ENCODE measurements around the gene VGLL3.

The VGLL3 gene

DNA sequence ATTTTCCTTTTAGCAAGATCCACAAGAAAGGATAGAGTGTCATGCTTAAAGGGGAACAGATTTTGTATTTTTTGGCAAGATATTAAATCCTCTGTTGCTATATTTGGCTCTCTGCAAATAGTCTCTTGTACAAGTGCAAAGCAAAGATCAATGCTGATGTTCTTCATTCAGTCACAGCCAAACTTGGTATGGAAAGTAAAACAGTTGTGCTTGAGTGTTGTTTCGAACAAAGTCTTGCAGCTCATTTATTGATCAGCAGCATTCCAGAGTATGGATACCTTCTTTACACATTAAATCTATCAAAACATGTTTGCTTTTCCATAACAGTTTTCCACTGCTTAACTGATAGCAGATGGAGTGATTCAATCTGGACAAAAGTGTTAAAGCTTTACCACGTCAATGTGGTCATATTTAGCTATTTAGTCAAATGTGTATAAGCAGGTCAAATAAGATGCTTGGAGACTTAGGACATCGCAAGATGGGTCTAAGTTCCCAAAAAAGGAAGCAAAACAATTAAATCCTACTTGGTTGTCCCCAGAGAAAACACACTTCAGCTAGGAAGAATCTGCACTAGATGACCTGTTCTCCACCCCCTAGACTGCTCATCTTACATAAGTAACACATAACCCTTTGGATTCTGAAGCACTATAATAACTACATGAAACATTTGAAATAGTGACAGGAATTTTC is 52.4 kb downstream of the VGLL3 start:
- ATAC-seq: no peak
- TF ChIP-seq, protein P1, sequence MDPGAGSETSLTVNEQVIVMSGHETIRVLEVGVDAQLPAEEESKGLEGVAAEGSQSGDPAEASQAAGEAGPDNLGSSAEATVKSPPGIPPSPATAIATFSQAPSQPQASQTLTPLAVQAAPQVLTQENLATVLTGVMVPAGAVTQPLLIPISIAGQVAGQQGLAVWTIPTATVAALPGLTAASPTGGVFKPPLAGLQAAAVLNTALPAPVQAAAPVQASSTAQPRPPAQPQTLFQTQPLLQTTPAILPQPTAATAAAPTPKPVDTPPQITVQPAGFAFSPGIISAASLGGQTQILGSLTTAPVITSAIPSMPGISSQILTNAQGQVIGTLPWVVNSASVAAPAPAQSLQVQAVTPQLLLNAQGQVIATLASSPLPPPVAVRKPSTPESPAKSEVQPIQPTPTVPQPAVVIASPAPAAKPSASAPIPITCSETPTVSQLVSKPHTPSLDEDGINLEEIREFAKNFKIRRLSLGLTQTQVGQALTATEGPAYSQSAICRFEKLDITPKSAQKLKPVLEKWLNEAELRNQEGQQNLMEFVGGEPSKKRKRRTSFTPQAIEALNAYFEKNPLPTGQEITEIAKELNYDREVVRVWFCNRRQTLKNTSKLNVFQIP (CRISPR knock-in tag; IDR thresholded peaks at IDR 0.05; ENCODE audit: borderline replicate concordance, low read depth): no peak
- TF ChIP-seq OSR1 (CRISPR knock-in tag; IDR thresholded peaks at IDR 0.05) (no peak), TCF4 (CRISPR knock-in tag; IDR thresholded peaks at IDR 0.05; ENCODE audit: borderline replicate concordance) (no peak), ESRRG (CRISPR knock-in tag; IDR thresholded peaks at IDR 0.05) (no peak), TOX (CRISPR knock-in tag; IDR thresholded peaks at IDR 0.05; ENCODE audit: borderline replicate concordance) (no peak), ISL1 (CRISPR knock-in tag; IDR thresholded peaks at IDR 0.05) (no peak)

GRCh38 chr3:86937306-86937791 is 53.6 kb downstream of the VGLL3 start:
- TF ChIP-seq ZC3H10 (CRISPR knock-in tag; IDR thresholded peaks at IDR 0.05): no peak

GRCh38 chr3:86934851-86935250 is 56.1 kb downstream of the VGLL3 start:
- ATAC-seq: no peak
- TF ChIP-seq SNAI2 (CRISPR knock-in tag; IDR thresholded peaks at IDR 0.05) (no peak), ESRRG (CRISPR knock-in tag; IDR thresholded peaks at IDR 0.05) (no peak), PPARA (CRISPR knock-in tag; IDR thresholded peaks at IDR 0.05; ENCODE audit: borderline replicate concordance) (no peak), TCF4 (CRISPR knock-in tag; IDR thresholded peaks at IDR 0.05; ENCODE audit: borderline replicate concordance) (no peak), ZFP30 (CRISPR knock-in tag; IDR thresholded peaks at IDR 0.05) (no peak), OSR1 (CRISPR knock-in tag; IDR thresholded peaks at IDR 0.05) (no peak), ZFP3 (CRISPR knock-in tag; IDR thresholded peaks at IDR 0.05) (no peak), ISL1 (CRISPR knock-in tag; IDR thresholded peaks at IDR 0.05) (no peak)

More at GRCh38 chr3:86937306-86937791, 53.6 kb downstream of the VGLL3 start:
- no peak for ATAC-seq

GRCh38 chr3:86930831-86931230 is 60.1 kb downstream of the VGLL3 start:
- TF ChIP-seq ZC3H10 (CRISPR knock-in tag; IDR thresholded peaks at IDR 0.05) (no peak), ARNTL (CRISPR knock-in tag; IDR thresholded peaks at IDR 0.05; ENCODE audit: borderline replicate concordance, low read depth) (no peak), PATZ1 (CRISPR knock-in tag; IDR thresholded peaks at IDR 0.05; ENCODE audit: borderline replicate concordance) (no peak), GLIS3 (CRISPR knock-in tag; IDR thresholded peaks at IDR 0.05) (no peak), BACH2 (CRISPR knock-in tag; IDR thresholded peaks at IDR 0.05; ENCODE audit: borderline replicate concordance) (no peak), SNAI2 (CRISPR knock-in tag; IDR thresholded peaks at IDR 0.05) (no peak)
- TF ChIP-seq, protein P2, sequence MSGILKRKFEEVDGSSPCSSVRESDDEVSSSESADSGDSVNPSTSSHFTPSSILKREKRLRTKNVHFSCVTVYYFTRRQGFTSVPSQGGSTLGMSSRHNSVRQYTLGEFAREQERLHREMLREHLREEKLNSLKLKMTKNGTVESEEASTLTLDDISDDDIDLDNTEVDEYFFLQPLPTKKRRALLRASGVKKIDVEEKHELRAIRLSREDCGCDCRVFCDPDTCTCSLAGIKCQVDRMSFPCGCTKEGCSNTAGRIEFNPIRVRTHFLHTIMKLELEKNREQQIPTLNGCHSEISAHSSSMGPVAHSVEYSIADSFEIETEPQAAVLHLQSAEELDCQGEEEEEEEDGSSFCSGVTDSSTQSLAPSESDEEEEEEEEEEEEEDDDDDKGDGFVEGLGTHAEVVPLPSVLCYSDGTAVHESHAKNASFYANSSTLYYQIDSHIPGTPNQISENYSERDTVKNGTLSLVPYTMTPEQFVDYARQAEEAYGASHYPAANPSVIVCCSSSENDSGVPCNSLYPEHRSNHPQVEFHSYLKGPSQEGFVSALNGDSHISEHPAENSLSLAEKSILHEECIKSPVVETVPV (CRISPR knock-in tag; IDR thresholded peaks at IDR 0.05): no peak
- no peak for ATAC-seq

DNA sequence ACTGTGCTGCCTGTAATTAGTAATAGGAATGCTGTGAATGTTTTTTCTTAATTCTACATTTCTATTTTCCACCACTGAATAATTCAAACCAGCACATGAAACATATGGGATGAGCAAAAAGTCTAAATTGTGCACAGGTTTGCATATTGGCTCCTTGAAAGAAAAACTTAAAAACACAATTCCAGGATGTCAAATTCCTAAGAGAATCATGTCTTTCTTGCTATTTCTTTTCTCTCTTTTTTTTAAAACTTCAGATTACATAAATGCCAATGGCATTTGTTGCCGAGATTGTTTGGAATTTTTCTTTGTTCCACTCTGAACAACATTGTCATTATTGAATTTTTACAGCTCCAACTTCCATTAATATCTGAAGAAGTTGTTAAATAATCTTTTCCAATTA is 60.8 kb downstream of the VGLL3 start:
- TF ChIP-seq, protein P2 (CRISPR knock-in tag; IDR thresholded peaks at IDR 0.05): no peak
- TF ChIP-seq ZC3H10 (CRISPR knock-in tag; IDR thresholded peaks at IDR 0.05) (no peak), ZFP3 (CRISPR knock-in tag; IDR thresholded peaks at IDR 0.05) (no peak), SNAI2 (CRISPR knock-in tag; IDR thresholded peaks at IDR 0.05) (no peak), ZNF8 (CRISPR knock-in tag; IDR thresholded peaks at IDR 0.05) (no peak), ISL1 (CRISPR knock-in tag; IDR thresholded peaks at IDR 0.05) (no peak), TCF4 (CRISPR knock-in tag; IDR thresholded peaks at IDR 0.05; ENCODE audit: borderline replicate concordance) (no peak), PPARA (CRISPR knock-in tag; IDR thresholded peaks at IDR 0.05; ENCODE audit: borderline replicate concordance) (no peak), BACH2 (CRISPR knock-in tag; IDR thresholded peaks at IDR 0.05; ENCODE audit: borderline replicate concordance) (no peak), TSHZ2 (CRISPR knock-in tag; IDR thresholded peaks at IDR 0.05) (no peak), ESRRG (CRISPR knock-in tag; IDR thresholded peaks at IDR 0.05) (no peak), TOX (CRISPR knock-in tag; IDR thresholded peaks at IDR 0.05; ENCODE audit: borderline replicate concordance) (no peak), ZNF565 (CRISPR knock-in tag; conservative IDR thresholded peaks at IDR 0.05; ENCODE audit: low read depth) (no peak), OSR1 (CRISPR knock-in tag; IDR thresholded peaks at IDR 0.05) (no peak), ZFP30 (CRISPR knock-in tag; IDR thresholded peaks at IDR 0.05) (no peak), PATZ1 (CRISPR knock-in tag; IDR thresholded peaks at IDR 0.05; ENCODE audit: borderline replicate concordance) (no peak), CSDC2 (CRISPR knock-in tag; IDR thresholded peaks at IDR 0.05) (no peak), GLIS3 (CRISPR knock-in tag; IDR thresholded peaks at IDR 0.05) (no peak), ARNTL (CRISPR knock-in tag; IDR thresholded peaks at IDR 0.05; ENCODE audit: borderline replicate concordance, low read depth) (no peak)
- no peak for ATAC-seq
